22Rv1 (cell line): ENCODE results near the gene PUDP.

Experiments used
- CTCF ChIP-seq: fragments of 450-650 bp; IDR thresholded peaks from 2 replicates; pipeline ENCODE4 v1.5.1; 2017; ENCODE audit warnings: mild to moderate bottlenecking
- ZFX ChIP-seq: fragments of 450-650 bp; IDR thresholded peaks from 2 replicates; pipeline ENCODE4 v1.6.1; 2017; ENCODE audit warnings: antibody characterized with exemption, borderline replicate concordance

- TF ChIP-seq CTCF = no peak
- no peak for TF ChIP-seq ZFX
Measured at GRCh38 chrX:7159149-7159861, 11.4 kb upstream of the PUDP start.
